Measurements from ENCODE around the gene MAEA.

DNA sequence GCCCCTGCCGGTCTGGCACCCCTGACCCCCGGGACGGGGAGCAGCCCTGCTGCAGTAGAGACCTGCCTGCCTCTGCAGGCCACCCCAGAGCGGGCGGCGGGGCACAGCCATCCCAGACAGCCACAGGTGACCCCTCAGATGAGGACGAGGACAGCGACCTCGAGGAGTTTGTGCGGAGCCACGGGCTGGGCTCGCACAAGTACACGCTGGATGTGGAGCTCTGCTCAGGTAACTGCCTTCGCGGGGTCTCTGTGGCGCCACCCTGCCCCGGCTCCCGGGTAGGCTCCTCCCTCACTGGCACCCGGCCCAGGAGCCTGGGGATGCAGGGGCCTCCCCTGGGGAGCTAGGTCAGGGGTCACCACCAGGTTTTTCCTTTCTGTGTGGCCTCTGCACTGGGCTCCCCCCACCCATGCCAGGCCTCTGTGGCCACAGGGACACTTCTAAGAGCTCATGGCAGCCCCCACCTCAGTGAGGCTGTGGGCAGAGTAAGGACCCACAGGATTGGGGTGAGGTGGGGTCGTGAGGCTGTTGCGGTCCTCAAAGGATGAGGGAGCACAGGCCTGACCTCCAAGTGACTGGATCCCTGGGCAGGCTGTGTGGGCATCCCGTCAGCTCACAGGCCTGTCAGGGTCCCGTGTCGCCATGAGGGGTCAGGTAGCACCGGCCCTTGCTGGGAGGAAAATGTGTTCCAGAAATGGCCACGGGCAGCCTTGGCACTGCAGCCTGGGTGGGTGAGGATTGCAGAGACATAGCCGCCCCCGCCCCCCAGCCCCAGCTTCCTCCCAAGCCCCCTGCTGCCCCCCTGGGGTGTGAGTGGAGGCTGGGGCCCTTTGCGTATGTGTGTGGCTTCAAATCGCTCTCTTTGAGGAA lies 63.7 kb downstream of the MAEA start:
- TF ChIP-seq, protein P1, sequence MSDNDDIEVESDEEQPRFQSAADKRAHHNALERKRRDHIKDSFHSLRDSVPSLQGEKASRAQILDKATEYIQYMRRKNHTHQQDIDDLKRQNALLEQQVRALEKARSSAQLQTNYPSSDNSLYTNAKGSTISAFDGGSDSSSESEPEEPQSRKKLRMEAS (IDR thresholded peaks at IDR 0.05; ENCODE audit: low read depth, low read length), result no peak
- TF ChIP-seq, protein P2, sequence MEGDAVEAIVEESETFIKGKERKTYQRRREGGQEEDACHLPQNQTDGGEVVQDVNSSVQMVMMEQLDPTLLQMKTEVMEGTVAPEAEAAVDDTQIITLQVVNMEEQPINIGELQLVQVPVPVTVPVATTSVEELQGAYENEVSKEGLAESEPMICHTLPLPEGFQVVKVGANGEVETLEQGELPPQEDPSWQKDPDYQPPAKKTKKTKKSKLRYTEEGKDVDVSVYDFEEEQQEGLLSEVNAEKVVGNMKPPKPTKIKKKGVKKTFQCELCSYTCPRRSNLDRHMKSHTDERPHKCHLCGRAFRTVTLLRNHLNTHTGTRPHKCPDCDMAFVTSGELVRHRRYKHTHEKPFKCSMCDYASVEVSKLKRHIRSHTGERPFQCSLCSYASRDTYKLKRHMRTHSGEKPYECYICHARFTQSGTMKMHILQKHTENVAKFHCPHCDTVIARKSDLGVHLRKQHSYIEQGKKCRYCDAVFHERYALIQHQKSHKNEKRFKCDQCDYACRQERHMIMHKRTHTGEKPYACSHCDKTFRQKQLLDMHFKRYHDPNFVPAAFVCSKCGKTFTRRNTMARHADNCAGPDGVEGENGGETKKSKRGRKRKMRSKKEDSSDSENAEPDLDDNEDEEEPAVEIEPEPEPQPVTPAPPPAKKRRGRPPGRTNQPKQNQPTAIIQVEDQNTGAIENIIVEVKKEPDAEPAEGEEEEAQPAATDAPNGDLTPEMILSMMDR (IDR thresholded peaks at IDR 0.05; ENCODE audit: low read depth, low read length), result no peak

All from NB4 (cell line).